B cell (primary cell): ENCODE measurements around the gene PCSK6. TPM values are rescaled to one million over a fixed set of nuclear protein-coding genes. Genes with fewer than 3 reads are reported as not detected.

ENCODE experiments used
- ATAC-seq: fragments of 200-7000 bp; cut with Tn5 transposase; one replicate; pipeline ENCODE4 v1.10.0; 2021; ENCODE audit warnings: low read depth, mild to moderate bottlenecking, moderate number of reproducible peaks, moderate library complexity
- CTCF ChIA-PET: fragments of 350-600 bp; sonication (Branson Sonifier 250); formaldehyde crosslinking; loops from one replicate; lab custom pipeline; 2021; ENCODE audit warnings: antibody characterized with exemption, inconsistent platforms; lab: Charles Lee
- POLR2A ChIA-PET: fragments of 350-600 bp; sonication (Branson Sonifier 250); formaldehyde crosslinking; loops from one replicate; lab custom pipeline; 2021; ENCODE audit warnings: antibody characterized with exemption; lab: Charles Lee
- DNase-seq: peaks from one replicate; pipeline ENCODE4 v3.0.0; 2013
- H2AFZ ChIP-seq: 2 replicates; pipeline ENCODE4 v1.6.1; 2012; ENCODE audit warnings: mild to moderate bottlenecking, low read depth, low read length; ENCODE audit not compliant: insufficient read depth, poor library complexity, severe bottlenecking
- H3K27ac ChIP-seq, 2 donors: 1 replicate in 1 of 2; 2 replicates in 1 of 2; pipeline ENCODE4 v1.5.1; 2012 to 2013; ENCODE audit warnings: low read length in 2 of 2, mild to moderate bottlenecking in 2 of 2, moderate library complexity in 1 of 2
- H3K27me3 ChIP-seq, 4 experiments: fragments of 200-600 bp in 1 of 4; sonication (generic) in 1 of 4; replicated peaks in 1 of 4; 1 replicate in 2 of 4; 2 replicates in 2 of 4; pipeline versions ENCODE4 v1.6.1 to v1.7.0; 2013 to 2016; ENCODE audit warnings: low read length in 3 of 4, mild to moderate bottlenecking in 2 of 4, mixed read lengths in 1 of 4, moderate library complexity in 1 of 4; ENCODE audit not compliant: insufficient read depth in 4 of 4, control insufficient read depth in 3 of 4; ENCODE audit errors: control extremely low read depth in 1 of 4
- H3K36me3 ChIP-seq, 2 experiments: replicated peaks in 1 of 2; 1 replicate in 1 of 2; 2 replicates in 1 of 2; pipeline versions ENCODE4 v1.6.1 to v1.7.1; 2013; ENCODE audit warnings: low read length in 1 of 2; ENCODE audit not compliant: insufficient read depth in 2 of 2, control insufficient read depth in 1 of 2; ENCODE audit errors: control extremely low read depth in 1 of 2, extremely low read depth in 1 of 2
- H3K4me1 ChIP-seq, 2 donors: fragments of 200-600 bp in 1 of 2; sonication (generic) in 1 of 2; 1 replicate in 1 of 2; 2 replicates in 1 of 2; pipeline versions ENCODE4 v1.5.1 to v1.6.1; 2013 to 2017; ENCODE audit warnings: low read length in 2 of 2; ENCODE audit not compliant: control insufficient read depth in 2 of 2, insufficient read depth in 2 of 2
- H3K4me2 ChIP-seq: replicated peaks from 2 replicates; pipeline ENCODE3; 2012; ENCODE audit warnings: mild to moderate bottlenecking, low read depth, low read length; ENCODE audit not compliant: poor library complexity, severe bottlenecking
- H3K4me3 ChIP-seq, 5 experiments: fragments of 200-600 bp in 1 of 5; sonication (generic) in 1 of 5; 1 replicate in 3 of 5; 2 replicates in 2 of 5; pipeline versions ENCODE4 v1.5.1 to v1.7.0; 2011 to 2016; ENCODE audit warnings: low read length in 4 of 5, mild to moderate bottlenecking in 4 of 5, low read depth in 2 of 5, control low read depth in 1 of 5, moderate library complexity in 1 of 5; ENCODE audit not compliant: insufficient read depth in 1 of 5; ENCODE audit errors: control extremely low read depth in 1 of 5, extremely low read depth in 1 of 5
- H3K79me2 ChIP-seq: fragments of 200-600 bp; sonication (generic); one replicate; pipeline ENCODE4 v1.6.0; 2016; ENCODE audit warnings: low read length; ENCODE audit not compliant: control insufficient read depth, insufficient read depth
- H3K9ac ChIP-seq: fragments of 200-600 bp; sonication (generic); 2 replicates; pipeline ENCODE4 v1.6.1; 2017; ENCODE audit warnings: mild to moderate bottlenecking, low read length, moderate library complexity
- H3K9me3 ChIP-seq, 3 donors: one replicate each; pipeline versions ENCODE4 v1.6.1 to v1.7.1; 2013; ENCODE audit warnings: low read length in 2 of 3; ENCODE audit not compliant: control insufficient read depth in 2 of 3, insufficient read depth in 1 of 3; ENCODE audit errors: control extremely low read depth in 1 of 3
- H4K20me1 ChIP-seq: 2 replicates; pipeline ENCODE4 v1.6.0; 2012; ENCODE audit warnings: mild to moderate bottlenecking, low read length; ENCODE audit not compliant: insufficient read depth, control insufficient read depth, poor library complexity, severe bottlenecking
- H3K27ac Mint-ChIP-seq: one replicate; pipeline ENCODE4 v1.8.0; 2021; ENCODE audit warnings: mixed read lengths
- H3K27me3 Mint-ChIP-seq: one replicate; pipeline ENCODE4 v1.8.0; 2021; ENCODE audit warnings: mixed read lengths
- H3K4me1 Mint-ChIP-seq: one replicate; pipeline ENCODE4 v1.8.0; 2021; ENCODE audit warnings: mixed read lengths
- H3K4me3 Mint-ChIP-seq: one replicate; pipeline ENCODE4 v1.8.0; 2021; ENCODE audit warnings: mixed read lengths
- H3K9me3 Mint-ChIP-seq: one replicate; pipeline ENCODE4 v1.8.0; 2022; ENCODE audit warnings: mixed read lengths; ENCODE audit not compliant: insufficient read depth
- EZH2 ChIP-seq: IDR thresholded peaks from 2 replicates; pipeline ENCODE4 v1.6.1; 2012; ENCODE audit warnings: borderline replicate concordance, low read depth, mild to moderate bottlenecking, moderate library complexity, low read length; ENCODE audit not compliant: insufficient read depth, poor library complexity, severe bottlenecking
- WGBS: methylation state at CpG from one replicate; pipeline ENCODE4 v1.1.5; 2013; ENCODE audit warnings: missing lambda C conversion rate; ENCODE audit not compliant: insufficient coverage; 5-methylcytosine and 5-hydroxymethylcytosine counted together
- intact Hi-C: fragments of 100-400 bp; cut with micrococcal nuclease; formaldehyde crosslinking; loops from one replicate; pipeline ENCODE4 v1.10.0; 2022
- polyA plus RNA-seq: library from polyadenylated mRNA; depleted of rRNA; stranded (reverse); fragments of >200 nt; gene quantifications from 2 replicates; pipeline ENCODE4 v1.2.3, GENCODE V29; 2012
- total RNA-seq, 2 donors: library from RNA; stranded (reverse); fragments of 120-200 nt in 1 of 2; gene quantifications; 1 replicate in 1 of 2; 2 replicates in 1 of 2; pipeline versions ENCODE4 v1.2.3 to v1.2.4, GENCODE V29; 2013 to 2022
- TF ChIP-seq, protein P1 (sequence below): fragments of 200-600 bp; IDR thresholded peaks from one replicate; pipeline ENCODE4 v1.8.0; 2022; ENCODE audit warnings: antibody characterized with exemption, mild to moderate bottlenecking

PCSK6 gene
- total and polyA plus RNA-seq, 2 donors (not counting 1 experiment from before 2014, with no cell fraction given) = 0.66 to 1.6 TPM

DNA sequence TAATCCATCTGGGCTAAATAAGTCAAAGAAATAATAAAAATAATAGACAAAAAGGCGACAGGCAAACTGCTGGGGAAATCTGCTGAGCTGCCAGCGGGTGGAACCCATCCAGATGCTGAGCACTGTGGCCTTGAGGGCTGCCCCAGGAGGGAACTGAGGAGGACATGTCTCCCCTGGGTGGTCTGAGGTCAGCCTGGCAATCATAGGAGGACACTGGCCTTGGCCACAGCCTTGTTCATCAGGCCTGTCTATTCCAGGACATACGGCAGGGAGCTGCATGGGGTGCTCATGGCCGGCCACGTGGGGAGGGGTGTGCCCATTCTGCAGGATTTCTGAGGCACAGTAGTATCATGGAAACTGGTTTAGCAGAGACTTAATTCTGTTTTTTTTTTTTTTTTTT is 173.0 kb downstream of the PCSK6 start:
- Histone ChIP-seq H3K4me1 (peaks cover 7 to 9% of the 10 kb centered on the region in 2 donors), H3K27me3 (peaks cover 0 to 31% (median 11%) of the 10 kb centered on the region in 4 experiments), H3K27ac (no peak overlapping the region), H2AFZ (no peak overlapping the region), H3K9me3 (peaks cover 0 to 12% (median 0%) of the 10 kb centered on the region in 3 donors), H4K20me1 (no peaks in the 10 kb centered on the region), H3K4me3 (no peak overlapping the region), H3K79me2 (no peaks in the 10 kb centered on the region), H3K9ac (no peak overlapping the region), H3K4me2 (no peak overlapping the region), H3K36me3 (no peaks in the 10 kb centered on the region)
- H3K9me3 Mint-ChIP-seq = no peaks in the 10 kb centered on the region
- CTCF ChIA-PET = interaction anchor here (1.7 kb wide), 1 partner anchor 13 kb away, joined by 7 read pairs; no protein-coding TSS in a partner anchor
- no peak for ATAC-seq
- no peak overlapping the region for H3K4me3 Mint-ChIP-seq
- H3K4me1 Mint-ChIP-seq = peaks cover 6% of the 10 kb centered on the region
- 90% methylated on average over 5 of the region's 5 CpGs for WGBS
- H3K27ac Mint-ChIP-seq = no peak overlapping the region
- TF ChIP-seq, protein P1, sequence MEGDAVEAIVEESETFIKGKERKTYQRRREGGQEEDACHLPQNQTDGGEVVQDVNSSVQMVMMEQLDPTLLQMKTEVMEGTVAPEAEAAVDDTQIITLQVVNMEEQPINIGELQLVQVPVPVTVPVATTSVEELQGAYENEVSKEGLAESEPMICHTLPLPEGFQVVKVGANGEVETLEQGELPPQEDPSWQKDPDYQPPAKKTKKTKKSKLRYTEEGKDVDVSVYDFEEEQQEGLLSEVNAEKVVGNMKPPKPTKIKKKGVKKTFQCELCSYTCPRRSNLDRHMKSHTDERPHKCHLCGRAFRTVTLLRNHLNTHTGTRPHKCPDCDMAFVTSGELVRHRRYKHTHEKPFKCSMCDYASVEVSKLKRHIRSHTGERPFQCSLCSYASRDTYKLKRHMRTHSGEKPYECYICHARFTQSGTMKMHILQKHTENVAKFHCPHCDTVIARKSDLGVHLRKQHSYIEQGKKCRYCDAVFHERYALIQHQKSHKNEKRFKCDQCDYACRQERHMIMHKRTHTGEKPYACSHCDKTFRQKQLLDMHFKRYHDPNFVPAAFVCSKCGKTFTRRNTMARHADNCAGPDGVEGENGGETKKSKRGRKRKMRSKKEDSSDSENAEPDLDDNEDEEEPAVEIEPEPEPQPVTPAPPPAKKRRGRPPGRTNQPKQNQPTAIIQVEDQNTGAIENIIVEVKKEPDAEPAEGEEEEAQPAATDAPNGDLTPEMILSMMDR = no peak
- no peak for TF ChIP-seq EZH2
- peaks cover 40% of the 10 kb centered on the region for H3K27me3 Mint-ChIP-seq
- POLR2A ChIA-PET = no interaction called here
- no peak for DNase-seq
- intact Hi-C loops = no loop called here

- peaks cover 4 to 5% of the 10 kb centered on the region in 2 donors for H3K4me1 ChIP-seq
- 83% methylated on average over 9 of the region's 10 CpGs for WGBS
- intact Hi-C loops = no loop called here
- H3K4me3 Mint-ChIP-seq = no peak overlapping the region
- H4K20me1 ChIP-seq = no peaks in the 10 kb centered on the region
- H3K27me3 ChIP-seq = peaks cover 0 to 24% (median 6%) of the 10 kb centered on the region in 4 experiments
- no peaks in the 10 kb centered on the region for H3K79me2 ChIP-seq
- ATAC-seq (no peak), DNase-seq (no peak)
- H3K27ac Mint-ChIP-seq = no peak overlapping the region
- CTCF ChIA-PET = interaction anchor here (1.2 kb wide), 1 partner anchor 12 kb away, joined by 3 read pairs; no protein-coding TSS in a partner anchor
- POLR2A ChIA-PET = no interaction called here
- no peak overlapping the region for H2AFZ ChIP-seq
- H3K4me1 Mint-ChIP-seq = peaks cover 6% of the 10 kb centered on the region
- no peak overlapping the region for H3K4me3 ChIP-seq
- peaks cover 0 to 8% (median 0%) of the 10 kb centered on the region in 3 donors for H3K9me3 ChIP-seq
- no peak overlapping the region for H3K4me2 ChIP-seq
- H3K9ac ChIP-seq = no peak overlapping the region
- no peaks in the 10 kb centered on the region for H3K36me3 ChIP-seq
- TF ChIP-seq EZH2 = no peak
- TF ChIP-seq, protein P1 = no peak
- no peak overlapping the region for H3K27ac ChIP-seq
- no peaks in the 10 kb centered on the region for H3K9me3 Mint-ChIP-seq
- H3K27me3 Mint-ChIP-seq = peaks cover 33% of the 10 kb centered on the region
These were observed 173.8 kb downstream of the PCSK6 start for GRCh38 chr15:101315736-101316135.
